GM19467 (cell line): ENCODE results near the gene FRG2.
"Not testable (repeated sequence)": the region's sequence is repeated elsewhere in the genome, so short reads cannot be mapped to it uniquely, and the experiment has no call there.

Source experiments
- ATAC-seq: cut with Tn5 transposase; IDR thresholded peaks from one replicate; pipeline ENCODE4 v1.9.1; 2021; ENCODE audit warnings: mild to moderate bottlenecking, moderate library complexity; ENCODE audit not compliant: unreplicated experiment

FRG2 gene

DNA sequence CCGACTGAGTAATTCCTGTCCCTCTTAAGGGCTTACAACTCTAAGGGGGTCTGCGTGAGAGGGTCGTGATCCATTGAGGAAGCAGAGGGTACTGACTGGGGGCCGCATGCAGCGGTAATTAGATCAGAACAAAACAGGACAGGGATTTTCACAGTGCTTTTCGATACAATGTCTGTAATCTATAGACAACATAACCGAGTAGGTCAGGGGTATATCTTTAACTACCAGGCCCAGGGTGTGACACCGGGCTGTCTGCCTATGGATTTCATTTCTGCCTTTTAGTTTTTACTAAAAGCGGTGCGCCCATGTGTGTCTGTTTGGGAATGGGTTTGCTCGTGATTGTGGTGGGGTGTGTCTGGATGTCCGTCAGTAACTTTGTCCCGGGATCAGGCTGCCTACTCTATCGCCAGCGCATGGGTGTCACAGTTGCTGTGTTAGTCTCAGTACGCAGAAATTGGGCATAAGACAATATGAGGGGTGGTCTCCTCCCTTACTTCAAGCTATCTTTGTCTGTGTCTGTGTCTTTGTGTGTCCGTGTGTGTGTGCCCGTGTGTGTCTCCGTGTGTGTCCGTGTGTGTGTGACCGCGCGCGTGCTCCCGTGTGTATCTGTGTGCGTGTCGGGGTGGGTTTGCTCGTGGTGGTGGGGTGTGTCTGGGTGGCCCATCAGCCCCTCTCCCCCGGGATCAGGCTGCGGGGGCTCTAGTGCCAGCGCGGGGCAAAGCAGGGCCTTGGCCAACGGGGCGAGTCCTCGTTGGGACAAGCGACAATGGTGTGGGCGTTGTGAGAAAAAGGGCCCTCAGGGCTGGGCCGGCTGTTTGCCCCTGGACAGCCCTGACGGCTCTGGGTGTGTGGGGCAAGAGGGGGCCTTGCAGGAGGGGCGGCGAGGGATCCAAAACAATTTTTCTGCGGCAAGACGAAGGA is 10.4 kb downstream of the FRG2 start:
- no peak for ATAC-seq

DNA sequence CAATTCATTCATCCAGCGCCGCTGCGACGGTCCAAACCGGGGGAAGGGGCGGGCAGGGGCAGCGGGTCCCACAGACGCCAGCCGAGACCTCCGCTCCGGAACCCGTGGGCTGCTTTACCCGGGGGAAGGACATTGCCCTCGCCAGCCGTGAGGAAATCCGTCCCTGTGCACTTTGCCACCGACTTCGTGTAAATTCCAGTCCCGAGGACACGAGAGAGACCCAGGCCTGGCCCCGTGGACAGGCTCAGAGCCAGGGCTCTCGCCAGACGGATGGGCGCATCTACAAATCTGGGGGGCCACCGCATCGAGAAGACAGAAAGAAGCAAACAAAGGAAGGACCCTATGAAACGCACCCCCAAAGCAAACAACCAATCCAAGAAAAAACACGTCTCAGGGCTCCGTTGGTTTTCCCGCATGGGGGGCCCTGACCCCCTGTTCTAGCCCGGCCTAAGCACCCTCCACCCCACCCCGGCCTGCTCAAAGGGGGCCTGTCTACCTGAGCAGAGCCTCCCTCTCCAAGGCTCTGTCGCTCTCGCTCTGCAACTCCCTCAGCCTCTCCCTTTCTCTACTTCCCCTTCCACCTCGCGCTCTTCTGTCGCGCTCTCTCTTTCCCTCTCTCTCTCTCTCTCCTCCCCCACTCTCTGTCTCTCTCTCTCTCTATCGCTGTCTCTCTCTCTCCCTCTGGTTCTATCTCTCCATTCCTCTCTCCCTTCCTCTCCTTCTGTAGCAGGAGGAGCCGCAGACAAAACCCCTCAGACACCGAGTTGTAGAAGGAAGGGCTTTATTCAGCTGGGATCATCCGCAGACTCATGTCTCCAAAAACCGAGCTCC is 11.3 kb downstream of the FRG2 start:
- no peak for ATAC-seq

DNA sequence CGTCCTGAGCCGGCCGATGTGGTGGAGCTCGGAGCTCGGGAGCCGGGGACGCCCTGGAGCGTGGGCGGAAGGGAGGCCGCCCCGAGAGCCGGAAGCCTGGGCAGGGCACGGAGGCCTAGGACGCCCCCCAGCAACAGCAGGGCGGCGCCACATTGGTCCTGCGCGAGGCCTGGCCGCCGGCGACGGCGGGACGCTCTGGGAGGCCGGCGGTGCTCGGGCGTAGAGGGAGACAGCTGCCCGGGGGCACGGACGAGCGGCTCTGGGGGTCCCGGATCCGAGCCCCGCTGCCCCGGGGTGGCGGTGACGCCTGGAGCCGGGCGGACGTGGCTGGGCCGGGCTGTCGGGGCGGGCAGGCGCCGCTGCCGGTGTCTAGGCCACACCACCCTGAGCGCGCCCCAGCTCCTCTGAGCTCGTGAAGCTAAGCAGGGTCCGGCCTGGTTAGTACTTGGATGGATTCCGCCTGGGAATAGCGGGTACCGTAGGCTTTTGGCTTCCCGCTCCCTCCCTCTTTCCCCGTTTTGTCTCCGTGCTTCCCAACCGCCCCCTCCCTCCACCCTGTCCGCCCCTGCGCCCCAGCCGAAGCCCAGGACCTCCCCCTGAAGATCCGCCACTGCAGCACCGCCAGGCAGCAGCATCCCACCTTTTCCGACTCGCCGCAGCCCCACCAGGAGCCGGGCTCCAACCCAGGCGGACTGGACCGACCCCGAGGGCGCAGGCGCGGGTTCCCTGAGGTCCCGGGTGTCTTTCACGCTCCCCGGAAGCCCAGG is 12.1 kb downstream of the FRG2 start:
- ATAC-seq = no peak

DNA sequence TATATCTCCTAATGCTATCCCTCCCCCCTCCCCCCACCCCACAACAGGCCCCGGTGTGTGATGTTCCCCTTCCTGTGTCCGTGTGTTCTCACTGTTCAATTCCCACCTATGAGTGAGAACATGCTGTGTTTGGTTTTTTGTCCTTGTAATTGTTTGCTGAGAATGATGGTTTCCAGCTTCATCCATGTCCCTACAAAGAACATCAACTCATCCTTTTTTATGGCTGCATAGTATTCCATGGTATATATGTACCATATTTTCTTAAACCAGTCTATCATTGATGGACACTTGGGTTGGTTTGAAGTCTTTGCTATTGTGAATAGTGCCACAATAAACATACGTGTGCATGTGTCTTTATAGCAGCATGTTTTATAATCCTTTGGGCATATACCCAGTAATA is 37.1 kb downstream of the FRG2 start:
- not testable (repeated sequence) for ATAC-seq

DNA sequence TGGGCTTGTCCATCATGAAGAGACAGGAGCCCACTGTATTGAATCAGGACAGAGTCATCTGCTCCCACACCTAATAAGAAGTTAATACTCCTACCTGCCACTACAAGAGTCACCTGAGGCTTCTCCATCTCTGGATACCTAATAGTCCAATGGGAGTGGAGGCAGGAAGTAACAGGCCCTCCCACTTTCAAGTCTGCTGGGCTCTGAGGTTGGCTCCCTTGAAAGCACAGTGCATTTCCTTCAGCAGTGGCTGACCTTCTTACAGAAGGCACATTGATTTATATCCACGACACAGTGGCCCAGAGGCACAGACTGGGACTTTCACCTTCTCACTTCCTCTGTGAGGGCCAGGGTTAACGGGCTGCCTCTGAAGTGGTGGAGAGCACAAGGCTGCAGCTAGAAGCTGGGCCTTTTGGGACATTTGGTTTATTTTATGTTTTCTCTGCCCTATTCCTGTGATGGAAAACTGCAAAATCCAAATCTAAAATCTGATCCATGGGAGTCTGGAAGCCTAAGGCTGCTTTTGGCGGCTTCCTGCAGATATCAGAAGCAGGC is 38.1 kb downstream of the FRG2 start:
- ATAC-seq = no peak

DNA sequence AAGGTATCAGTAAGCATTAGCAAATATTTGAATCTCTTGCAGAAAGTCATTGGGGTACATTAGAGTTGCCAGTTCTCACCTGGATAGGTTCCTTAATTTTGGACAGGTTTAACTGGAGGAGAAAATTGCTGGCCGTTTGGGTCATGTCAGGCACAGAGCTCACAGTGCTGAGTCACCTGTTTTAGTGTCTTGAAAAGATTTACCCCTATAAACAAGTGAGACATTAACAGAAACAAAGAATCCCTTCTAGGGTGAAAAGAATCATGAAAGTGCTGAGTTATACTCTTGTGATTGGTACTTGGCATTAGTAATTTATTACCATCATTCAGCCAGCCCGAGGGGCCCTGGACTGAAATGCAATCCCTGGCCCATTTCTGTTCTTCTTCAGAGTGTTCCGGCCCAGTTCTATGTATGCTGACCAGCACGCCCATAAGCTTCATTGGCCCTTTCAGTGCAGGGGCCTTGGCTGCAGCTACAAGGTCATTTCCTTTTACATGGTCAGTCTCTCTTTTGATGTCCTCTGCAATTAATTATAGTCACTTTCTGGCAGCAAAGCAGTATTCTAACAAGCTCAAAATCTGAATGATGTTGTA is 41.3 kb downstream of the FRG2 start:
- ATAC-seq = not testable (repeated sequence)

DNA sequence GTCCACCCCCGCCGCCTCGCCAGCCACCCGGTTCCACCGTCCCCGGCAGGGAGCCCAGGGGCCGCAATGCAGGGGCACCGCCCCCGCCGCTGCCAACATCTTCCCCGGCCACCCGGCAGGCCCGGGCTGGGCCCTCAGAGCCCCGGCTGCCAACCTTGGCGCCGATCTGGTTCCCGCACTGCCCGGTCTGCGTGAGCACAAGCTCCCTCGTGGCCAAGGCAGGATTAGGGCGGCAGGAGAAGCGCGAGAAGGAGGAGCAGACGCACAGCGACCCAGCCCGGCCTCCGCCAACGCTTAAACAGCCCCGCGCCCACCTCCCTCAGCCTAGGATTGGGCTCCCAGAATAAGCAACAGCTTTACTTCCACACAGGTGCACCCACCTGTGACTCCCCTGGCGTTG is 42.4 kb downstream of the FRG2 start:
- ATAC-seq = not testable (repeated sequence)

DNA sequence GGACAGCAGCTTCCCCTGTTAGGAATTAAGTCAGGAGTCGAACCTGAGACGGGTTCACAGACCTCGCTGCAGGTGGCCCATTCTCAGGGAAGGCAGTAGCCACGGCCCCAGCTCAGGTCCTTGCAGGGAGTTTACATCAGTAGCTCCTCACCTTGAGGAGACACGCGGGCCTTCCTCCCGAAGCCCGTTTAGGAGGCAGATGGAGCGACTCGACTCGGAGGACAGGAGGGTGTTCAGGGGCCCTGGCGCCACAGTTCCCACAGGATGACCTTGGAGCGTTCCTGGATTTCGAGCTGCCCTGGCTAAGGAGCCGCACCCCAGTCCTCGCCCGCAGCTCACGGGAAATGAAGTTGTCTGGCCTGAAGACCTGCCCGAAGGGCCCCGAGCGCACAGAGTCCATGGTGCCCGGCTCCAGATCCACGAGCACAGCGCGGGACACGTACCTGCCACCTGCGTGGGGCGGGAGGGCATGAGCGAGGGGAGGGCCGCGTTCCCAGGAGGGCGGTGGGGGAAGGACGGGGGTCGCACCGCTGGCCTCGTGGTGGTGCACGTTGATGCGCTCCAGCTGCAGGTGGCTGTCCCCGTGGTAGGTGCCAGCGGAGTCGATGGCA is 43.0 kb downstream of the FRG2 start:
- ATAC-seq = not testable (repeated sequence)

DNA sequence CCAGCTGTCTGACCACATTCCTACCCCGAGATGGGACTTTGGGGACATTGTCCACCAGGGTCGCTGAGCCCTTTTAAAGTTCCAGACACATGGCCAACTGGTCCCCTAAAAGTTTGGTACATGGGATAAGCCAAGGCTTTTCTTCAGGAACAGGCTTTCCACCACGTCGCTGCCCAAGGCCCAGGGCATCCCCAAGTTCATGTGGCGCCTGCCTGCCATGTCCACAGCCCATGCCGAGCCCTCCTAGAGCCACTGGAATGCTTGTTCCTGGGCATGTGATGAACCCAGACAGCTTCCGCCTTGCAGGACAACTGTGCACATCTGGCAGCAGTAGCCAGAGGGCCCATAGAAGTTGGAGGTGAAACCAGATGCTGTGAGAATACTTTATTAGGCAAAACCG is 45.1 kb downstream of the FRG2 start:
- no peak for ATAC-seq

DNA sequence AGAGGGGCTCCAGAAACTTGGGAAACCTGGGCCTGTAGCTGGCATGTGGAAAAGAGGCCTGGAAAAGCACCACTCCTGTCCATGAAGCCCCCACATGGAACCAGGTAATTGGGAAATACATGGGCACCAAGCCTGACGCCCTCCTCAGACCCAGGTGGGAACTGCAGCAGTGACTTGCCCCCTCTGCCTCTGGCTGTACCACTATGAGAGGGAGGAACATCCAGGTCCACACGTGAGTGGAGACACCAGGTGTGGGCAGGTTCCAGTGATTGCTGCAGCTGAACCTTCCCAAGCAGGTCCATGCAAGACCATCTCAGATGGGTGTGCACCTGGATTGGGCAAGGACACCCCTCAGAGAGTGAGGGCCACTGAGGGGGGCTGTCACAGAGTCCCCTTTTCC is 46.8 kb downstream of the FRG2 start:
- ATAC-seq = not testable (repeated sequence)

DNA sequence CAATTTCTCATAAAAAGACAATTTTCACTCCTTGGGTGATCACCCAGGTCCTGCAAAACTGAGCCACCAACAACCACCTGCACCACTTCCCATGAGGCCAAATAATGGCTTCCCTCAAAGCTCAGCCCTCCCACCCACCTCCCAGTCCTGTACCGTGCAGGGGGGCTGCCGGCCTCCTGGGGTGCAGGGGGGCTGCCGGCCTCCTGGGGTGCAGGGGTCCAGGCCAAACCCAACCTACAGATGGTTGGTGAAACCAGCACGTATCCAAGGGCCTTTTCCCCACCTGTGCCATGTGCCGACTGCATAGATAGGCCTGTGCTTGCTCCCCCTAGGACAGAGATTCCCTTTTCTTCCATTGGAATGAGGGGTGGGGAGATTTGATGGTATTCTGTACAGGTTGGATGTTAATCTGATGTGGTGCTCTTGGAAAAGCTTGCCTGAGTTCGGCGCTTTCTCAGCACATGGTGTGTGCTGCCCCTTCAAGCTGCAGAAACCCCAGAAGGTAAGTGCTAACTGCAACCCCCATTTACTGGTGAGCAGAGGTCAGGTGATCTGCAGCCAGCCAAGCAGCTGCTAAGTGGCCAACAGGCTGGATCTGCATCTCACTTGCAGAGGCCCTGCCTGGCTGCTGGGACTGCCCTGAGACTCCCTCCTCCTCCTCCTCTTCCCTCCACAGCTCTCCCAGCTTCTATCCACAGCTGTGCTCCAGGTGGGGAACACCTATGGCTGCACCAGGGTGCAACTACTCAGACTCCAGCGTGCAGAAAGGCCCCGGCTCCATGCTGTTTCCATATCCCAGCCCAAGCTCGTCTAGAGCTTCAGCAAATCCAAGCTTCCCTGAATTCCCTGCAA is 47.6 kb downstream of the FRG2 start:
- ATAC-seq = no peak
